ENCODE data around the gene ACADL.

ACADL gene

GRCh38 chr2:210170446-210171303 lies 54.6 kb downstream of the ACADL start:
- no peaks in the 10 kb centered on the region for H3K4me1 ChIP-seq (ENCODE audit: insufficient read depth, low read length)
- peak overlapping the region; percentile 71 for H3K9ac ChIP-seq (ENCODE audit: low read depth, low read length)
- no peaks in the 10 kb centered on the region for H3K9me3 ChIP-seq (ENCODE audit: control insufficient read depth, insufficient read depth, low read length)
- H3K36me3 ChIP-seq (ENCODE audit: insufficient read depth, low read length), result no peaks in the 10 kb centered on the region

GRCh38 chr2:210170196-210170445 lies 55.1 kb downstream of the ACADL start:
- Histone ChIP-seq H3K9me3 (ENCODE audit: control insufficient read depth, insufficient read depth, low read length) (no peaks in the 10 kb centered on the region), H3K36me3 (ENCODE audit: insufficient read depth, low read length) (no peaks in the 10 kb centered on the region), H3K4me1 (ENCODE audit: insufficient read depth, low read length) (no peaks in the 10 kb centered on the region), H3K9ac (ENCODE audit: low read depth, low read length) (peak overlapping the region; percentile 71)

- Histone ChIP-seq H3K4me1 (ENCODE audit: insufficient read depth, low read length) (no peaks in the 10 kb centered on the region), H3K9me3 (ENCODE audit: control insufficient read depth, insufficient read depth, low read length) (no peaks in the 10 kb centered on the region), H3K9ac (ENCODE audit: low read depth, low read length) (peak overlapping the region; percentile 71), H3K36me3 (ENCODE audit: insufficient read depth, low read length) (no peaks in the 10 kb centered on the region)
Measured at GRCh38 chr2:210169516-210170195, 55.6 kb downstream of the ACADL start.

- no peaks in the 10 kb centered on the region for H3K36me3 ChIP-seq (ENCODE audit: insufficient read depth, low read length)
- no peaks in the 10 kb centered on the region for H3K9me3 ChIP-seq (ENCODE audit: control insufficient read depth, insufficient read depth, low read length)
- no peak overlapping the region for H3K9ac ChIP-seq (ENCODE audit: low read depth, low read length)
- H3K4me1 ChIP-seq (ENCODE audit: insufficient read depth, low read length), result no peaks in the 10 kb centered on the region
Measured at GRCh38 chr2:210167227-210167626, 58.0 kb downstream of the ACADL start.

- no peaks in the 10 kb centered on the region for H3K9me3 ChIP-seq (ENCODE audit: control insufficient read depth, insufficient read depth, low read length)
- H3K9ac ChIP-seq (ENCODE audit: low read depth, low read length), result no peak overlapping the region
- no peaks in the 10 kb centered on the region for H3K4me1 ChIP-seq (ENCODE audit: insufficient read depth, low read length)
- no peaks in the 10 kb centered on the region for H3K36me3 ChIP-seq (ENCODE audit: insufficient read depth, low read length)
Measured at GRCh38 chr2:210162466-210163124, 62.7 kb downstream of the ACADL start.

GRCh38 chr2:210159059-210159458 lies 66.2 kb downstream of the ACADL start:
- Histone ChIP-seq H3K36me3 (ENCODE audit: insufficient read depth, low read length) (0 out of 2 replicates have a peak, but pooled peaks cover 3% of the 10 kb centered on the region), H3K9me3 (ENCODE audit: control insufficient read depth, insufficient read depth, low read length) (no peaks in the 10 kb centered on the region), H3K9ac (ENCODE audit: low read depth, low read length) (no peak overlapping the region), H3K4me1 (ENCODE audit: insufficient read depth, low read length) (no peaks in the 10 kb centered on the region)

- Histone ChIP-seq H3K36me3 (ENCODE audit: insufficient read depth, low read length) (0 out of 2 replicates have a peak, but pooled peaks cover 5% of the 10 kb centered on the region), H3K9ac (ENCODE audit: low read depth, low read length) (no peak overlapping the region), H3K4me1 (ENCODE audit: insufficient read depth, low read length) (no peaks in the 10 kb centered on the region), H3K9me3 (ENCODE audit: control insufficient read depth, insufficient read depth, low read length) (no peaks in the 10 kb centered on the region)
Measured at GRCh38 chr2:210158236-210158635, 67.0 kb downstream of the ACADL start.

- no peaks in the 10 kb centered on the region for H3K9me3 ChIP-seq (ENCODE audit: control insufficient read depth, insufficient read depth, low read length)
- H3K4me1 ChIP-seq (ENCODE audit: insufficient read depth, low read length), result no peaks in the 10 kb centered on the region
- 0 out of 2 replicates have a peak, but pooled peaks cover 5% of the 10 kb centered on the region for H3K36me3 ChIP-seq (ENCODE audit: insufficient read depth, low read length)
- no peak overlapping the region for H3K9ac ChIP-seq (ENCODE audit: low read depth, low read length)
Measured at GRCh38 chr2:210157526-210157925, 67.7 kb downstream of the ACADL start.

GRCh38 chr2:210147614-210148013 lies 77.6 kb downstream of the ACADL start:
- H3K9ac ChIP-seq (ENCODE audit: low read depth, low read length), result no peak overlapping the region
- no peaks in the 10 kb centered on the region for H3K4me1 ChIP-seq (ENCODE audit: insufficient read depth, low read length)
- peaks cover 2% of the 10 kb centered on the region; the same call in 1 of the 2 replicates for H3K9me3 ChIP-seq (ENCODE audit: control insufficient read depth, insufficient read depth, low read length)
- H3K36me3 ChIP-seq (ENCODE audit: insufficient read depth, low read length), result no peaks in the 10 kb centered on the region; the same call in 1 of the 2 replicates
